Naive thymus-derived CD8-positive, alpha-beta T cell (primary cell): ENCODE data around the gene CDC42BPG. TPM values are rescaled to one million over a fixed set of nuclear protein-coding genes. Genes with fewer than 3 reads are reported as not detected.

Experiments
- ATAC-seq, 2 donors: fragments of 150-1000 bp; cut with Tn5 transposase in 1 of 2; sonication (Bioruptor Pico), chemical (Tn5 transposase) in 1 of 2; 1 replicate in 1 of 2; 2 replicates in 1 of 2; pipeline ENCODE4 v1.10.0; 2021; ENCODE audit warnings: mild to moderate bottlenecking in 2 of 2, moderate library complexity in 2 of 2
- POLR2A ChIA-PET: fragments of 350-600 bp; sonication (Branson Sonifier 250); formaldehyde crosslinking; loops from one replicate; lab custom pipeline; 2021; ENCODE audit warnings: antibody characterized with exemption; lab: Charles Lee
- DNase-seq, 10 donors: peaks; one replicate each; pipeline versions ENCODE4 v3.0.0 to v3.0.0-alpha.2; 2020 to 2022
- H3K27ac Mint-ChIP-seq, 10 donors: one replicate each; pipeline ENCODE4 v1.8.0; 2020 to 2022; ENCODE audit warnings: mild to moderate bottlenecking in 10 of 10, mixed read lengths in 10 of 10, moderate library complexity in 4 of 10, inconsistent platforms in 1 of 10
- H3K27me3 Mint-ChIP-seq, 5 donors: one replicate each; pipeline ENCODE4 v1.8.0; 2021 to 2022; ENCODE audit warnings: mixed read lengths in 5 of 5
- H3K36me3 Mint-ChIP-seq, 3 donors: one replicate each; pipeline ENCODE4 v1.8.0; 2020 to 2022; ENCODE audit warnings: mixed read lengths in 3 of 3, mild to moderate bottlenecking in 2 of 3, inconsistent platforms in 1 of 3
- H3K4me1 Mint-ChIP-seq, 4 donors: one replicate each; pipeline ENCODE4 v1.8.0; 2021 to 2022; ENCODE audit warnings: mixed read lengths in 4 of 4
- H3K4me3 Mint-ChIP-seq, 10 donors: one replicate each; pipeline ENCODE4 v1.8.0; 2020 to 2022; ENCODE audit warnings: mild to moderate bottlenecking in 10 of 10, mixed read lengths in 10 of 10, moderate library complexity in 6 of 10, inconsistent platforms in 1 of 10
- H3K9me3 Mint-ChIP-seq, 9 donors: one replicate each; pipeline ENCODE4 v1.8.0; 2020 to 2022; ENCODE audit warnings: mixed read lengths in 9 of 9, mild to moderate bottlenecking in 3 of 9, inconsistent platforms in 1 of 9, moderate library complexity in 1 of 9
- polyA plus RNA-seq, 3 donors: library from polyadenylated mRNA; unstranded; fragments of 300-500 nt; fragmentation: Illumina TruSeq; gene quantifications; one replicate each; pipeline ENCODE4 v1.2.3, GENCODE V29; 2021
- total RNA-seq, 8 experiments: library from RNA in 2 of 8; stranded (reverse) in 2 of 8; gene quantifications; one replicate each; pipeline ENCODE4 v1.2.3 and lab custom pipeline; 2021 to 2026

CDC42BPG gene
- total and polyA plus RNA-seq, 5 experiments from 2014 or later, result 0.09 to 10.3 (median 0.38) TPM

DNA sequence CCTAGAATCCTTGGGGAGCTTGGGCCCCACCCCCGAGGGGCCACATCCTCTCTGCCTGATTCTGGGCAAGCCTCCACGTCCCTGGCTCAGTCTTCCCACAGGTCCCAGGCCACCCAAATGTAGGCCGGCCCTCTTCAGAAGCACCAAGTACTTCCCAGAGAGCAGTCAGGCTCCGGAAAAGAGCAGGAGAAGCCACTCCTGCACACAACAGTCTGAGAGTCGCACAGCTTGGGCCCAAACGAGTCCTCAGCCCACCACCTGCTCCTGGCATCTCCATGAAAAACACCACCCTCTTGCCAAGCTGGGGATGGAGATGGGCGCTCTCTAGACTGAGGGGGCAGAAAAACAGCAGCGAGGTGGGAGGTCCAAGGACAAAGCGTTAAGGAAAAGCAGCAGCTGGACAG is 18.5 kb upstream of the CDC42BPG start:
- ATAC-seq (no peak), DNase-seq (no peak)
- peaks cover 0 to 4% (median 0%) of the 10 kb centered on the region in 9 donors for H3K9me3 Mint-ChIP-seq
- peaks cover 4 to 29% (median 7%) of the 10 kb centered on the region in 3 donors for H3K36me3 Mint-ChIP-seq
- POLR2A ChIA-PET, result interaction anchor here (1.2 to 45.7 kb wide), 7 partner anchors 7 to 259 kb away, joined by 3 to 2449 read pairs (median 38); partner anchors contain the start of genes CDC42BPG, EHD1, FAU and MRPL49
- H3K4me3 Mint-ChIP-seq, result peak overlapping the region; percentile 66 to 85 (median 82)
- H3K27ac Mint-ChIP-seq, result peak overlapping the region; percentile 72 to 99 (median 96)
- no peaks in the 10 kb centered on the region for H3K27me3 Mint-ChIP-seq
- peaks cover 35 to 97% (median 89%) of the 10 kb centered on the region in 4 donors for H3K4me1 Mint-ChIP-seq

- ATAC-seq, result peak in 1 of 2 donors; percentile 16
- POLR2A ChIA-PET, result interaction anchor here (0.6 to 45.7 kb wide), 12 partner anchors 5 to 1511 kb away, joined by 3 to 2449 read pairs (median 4); partner anchors contain the start of genes CDC42BPG, EHD1, RASGRP2 and SF1
- peak overlapping the region; percentile 76 to 88 (median 84) for H3K4me3 Mint-ChIP-seq
- peaks cover 0 to 25% (median 3%) of the 10 kb centered on the region in 3 donors for H3K36me3 Mint-ChIP-seq
- H3K9me3 Mint-ChIP-seq, result peaks cover 0 to 4% (median 0%) of the 10 kb centered on the region in 9 donors
- H3K4me1 Mint-ChIP-seq, result peaks cover 34 to 96% (median 86%) of the 10 kb centered on the region in 4 donors
- H3K27ac Mint-ChIP-seq, result peak overlapping the region; percentile 90 to 99 (median 98)
- no peaks in the 10 kb centered on the region for H3K27me3 Mint-ChIP-seq
- DNase-seq, result no peak
These were observed 16.9 kb upstream of the CDC42BPG start for GRCh38 chr11:64861227-64861975.

DNA sequence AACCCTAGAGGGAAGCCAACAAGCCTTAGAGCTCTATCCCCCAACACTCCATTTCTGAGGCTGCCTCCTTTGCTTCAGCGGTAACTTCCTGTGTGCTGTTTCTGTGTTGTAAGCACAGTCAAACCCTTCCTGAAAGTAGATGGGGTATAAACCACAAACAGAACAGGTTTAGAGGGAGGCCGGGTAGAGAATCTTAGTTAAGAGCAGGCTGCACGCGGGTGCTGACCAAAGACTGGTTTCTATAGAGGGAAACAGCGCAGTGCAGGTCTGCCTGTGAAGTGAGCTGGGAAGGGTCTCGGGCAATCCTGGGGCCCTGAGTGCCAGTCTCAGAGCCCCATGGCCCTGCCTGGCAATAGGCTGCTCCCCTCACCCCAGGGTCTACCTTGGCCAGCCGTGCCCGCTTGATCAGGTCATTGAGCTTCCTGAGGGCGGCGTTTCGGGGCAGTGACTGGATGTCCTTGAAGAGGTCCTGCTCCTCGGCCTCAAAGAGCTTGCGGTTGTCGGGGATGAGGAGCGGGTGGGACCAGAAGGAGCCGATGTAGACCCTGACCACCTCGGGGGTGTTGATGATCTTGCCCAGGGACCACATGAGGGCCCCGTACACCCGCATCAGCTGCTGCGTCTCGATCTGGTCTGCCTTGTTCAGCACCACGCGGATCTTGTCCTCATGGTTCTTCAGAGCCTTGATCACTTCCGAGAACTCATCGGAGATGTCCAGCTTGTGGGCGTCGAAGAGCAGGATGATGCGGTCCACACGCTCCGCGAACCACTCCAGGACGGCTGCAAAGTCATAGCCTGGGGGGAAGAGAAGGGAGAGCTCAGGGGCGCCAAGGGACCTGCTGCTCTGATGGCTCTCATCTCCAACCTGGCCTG is 15.3 kb upstream of the CDC42BPG start:
- ATAC-seq, result peak; percentile 71 to 85
- Mint-ChIP-seq H3K27ac (peak overlapping the region; percentile 90 to 99 (median 98)), H3K36me3 (peaks cover 0 to 32% (median 5%) of the 10 kb centered on the region in 3 donors)

DNA sequence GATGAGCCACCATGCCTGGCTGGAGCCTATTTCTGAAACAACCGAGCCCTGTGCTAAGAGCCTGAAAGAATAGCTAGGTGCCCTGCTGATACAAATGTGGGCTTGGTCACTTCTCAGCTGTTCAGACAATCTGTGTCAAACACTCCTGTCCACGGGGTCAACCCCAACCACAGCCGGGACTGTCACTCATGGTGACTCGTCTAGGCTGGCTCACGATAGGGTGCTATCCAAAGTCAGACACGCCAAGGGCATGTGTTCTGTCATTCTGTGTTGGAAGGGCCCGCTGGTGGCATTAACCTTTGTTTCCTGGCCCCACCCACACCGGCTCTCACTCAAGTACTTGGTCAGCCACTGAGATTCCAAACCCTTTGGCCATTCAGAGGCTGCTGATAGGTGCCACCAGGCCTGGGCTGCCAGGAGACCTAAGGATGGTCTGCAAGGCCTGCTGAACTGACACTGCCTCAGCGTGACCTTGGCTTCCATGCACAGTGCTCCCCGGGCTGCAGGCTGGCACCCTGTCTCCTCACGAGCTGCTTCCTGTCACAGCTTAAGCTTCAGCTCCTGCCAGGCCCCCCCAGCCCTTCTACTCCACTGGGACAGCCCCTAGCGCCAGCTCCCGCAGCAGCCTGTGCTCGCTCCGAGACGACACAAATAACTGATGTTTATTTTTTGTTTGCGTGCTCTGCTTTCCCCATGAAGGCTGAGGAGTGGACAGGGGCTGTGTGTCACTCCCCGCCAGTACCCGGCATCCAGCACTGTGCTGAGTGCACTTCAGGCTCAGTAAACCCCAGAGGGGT is 14.2 kb upstream of the CDC42BPG start:
- no peaks in the 10 kb centered on the region for H3K27me3 Mint-ChIP-seq
- ATAC-seq (peak; percentile 58 to 64), DNase-seq (peak in 9 of 10 donors; percentile 57 to 81 (median 63))
- peaks cover 0 to 42% (median 6%) of the 10 kb centered on the region in 3 donors for H3K36me3 Mint-ChIP-seq
- H3K27ac Mint-ChIP-seq, result peak overlapping the region; percentile 90 to 99 (median 98)
- POLR2A ChIA-PET, result interaction anchor here (0.5 to 45.7 kb wide), 17 partner anchors 2 to 1475 kb away, joined by 3 to 2449 read pairs (median 4); partner anchors contain the start of genes CCDC85B, CDC42BPG, EHD1 and FAU
- no peaks in the 10 kb centered on the region for H3K9me3 Mint-ChIP-seq
- H3K4me1 Mint-ChIP-seq, result peaks cover 31 to 96% (median 86%) of the 10 kb centered on the region in 4 donors
- peak overlapping the region; percentile 76 to 88 (median 84) for H3K4me3 Mint-ChIP-seq

More for the DNA sequence above, 15.3 kb upstream of the CDC42BPG start:
- peak in 8 of 10 donors; percentile 50 to 82 (median 72) for DNase-seq
- H3K4me1 Mint-ChIP-seq, result peaks cover 29 to 96% (median 85%) of the 10 kb centered on the region in 4 donors
- H3K4me3 Mint-ChIP-seq, result peak overlapping the region; percentile 76 to 88 (median 84)
- H3K9me3 Mint-ChIP-seq, result no peaks in the 10 kb centered on the region
- H3K27me3 Mint-ChIP-seq, result no peaks in the 10 kb centered on the region
- POLR2A ChIA-PET, result interaction anchor here (0.5 to 45.7 kb wide), 19 partner anchors 3 to 1474 kb away, joined by 3 to 2449 read pairs (median 4); partner anchors contain the start of genes CCDC85B, CDC42BPG, EHD1 and FAU

DNA sequence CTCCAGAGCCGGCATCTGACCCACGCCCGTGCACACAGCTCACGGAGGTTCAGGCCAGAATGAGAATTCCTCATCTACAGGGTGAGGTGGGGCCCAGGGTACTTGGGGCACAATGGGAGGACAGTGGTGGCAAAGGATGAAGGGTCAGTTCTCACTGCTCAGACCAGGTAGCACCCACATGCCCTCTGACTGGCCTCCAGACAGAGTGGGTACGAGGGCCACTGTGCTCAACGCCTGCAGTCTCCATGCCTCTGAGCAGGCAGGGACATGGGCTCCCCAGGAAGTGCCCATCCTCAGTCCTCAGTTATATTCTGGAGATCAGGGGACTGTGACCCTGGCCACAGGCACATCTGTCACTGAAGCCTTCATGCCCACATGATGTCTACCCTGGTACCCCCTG is 13.0 kb upstream of the CDC42BPG start:
- H3K36me3 Mint-ChIP-seq, result peaks cover 0 to 48% (median 6%) of the 10 kb centered on the region in 3 donors
- no peaks in the 10 kb centered on the region for H3K9me3 Mint-ChIP-seq
- no peaks in the 10 kb centered on the region for H3K27me3 Mint-ChIP-seq
- no peak for ATAC-seq
- H3K4me1 Mint-ChIP-seq, result peaks cover 38 to 96% (median 86%) of the 10 kb centered on the region in 4 donors
- H3K27ac Mint-ChIP-seq, result peak overlapping the region; percentile 55 to 96 (median 92)
- no peak for DNase-seq
- H3K4me3 Mint-ChIP-seq, result peak overlapping the region in 9 of 10 donors; percentile 3 to 83 (median 48)
- POLR2A ChIA-PET, result interaction anchor here (1.1 to 45.7 kb wide), 4 partner anchors 1 to 93 kb away, joined by 3 to 2449 read pairs (median 1232); partner anchors contain the start of genes CDC42BPG and EHD1

DNA sequence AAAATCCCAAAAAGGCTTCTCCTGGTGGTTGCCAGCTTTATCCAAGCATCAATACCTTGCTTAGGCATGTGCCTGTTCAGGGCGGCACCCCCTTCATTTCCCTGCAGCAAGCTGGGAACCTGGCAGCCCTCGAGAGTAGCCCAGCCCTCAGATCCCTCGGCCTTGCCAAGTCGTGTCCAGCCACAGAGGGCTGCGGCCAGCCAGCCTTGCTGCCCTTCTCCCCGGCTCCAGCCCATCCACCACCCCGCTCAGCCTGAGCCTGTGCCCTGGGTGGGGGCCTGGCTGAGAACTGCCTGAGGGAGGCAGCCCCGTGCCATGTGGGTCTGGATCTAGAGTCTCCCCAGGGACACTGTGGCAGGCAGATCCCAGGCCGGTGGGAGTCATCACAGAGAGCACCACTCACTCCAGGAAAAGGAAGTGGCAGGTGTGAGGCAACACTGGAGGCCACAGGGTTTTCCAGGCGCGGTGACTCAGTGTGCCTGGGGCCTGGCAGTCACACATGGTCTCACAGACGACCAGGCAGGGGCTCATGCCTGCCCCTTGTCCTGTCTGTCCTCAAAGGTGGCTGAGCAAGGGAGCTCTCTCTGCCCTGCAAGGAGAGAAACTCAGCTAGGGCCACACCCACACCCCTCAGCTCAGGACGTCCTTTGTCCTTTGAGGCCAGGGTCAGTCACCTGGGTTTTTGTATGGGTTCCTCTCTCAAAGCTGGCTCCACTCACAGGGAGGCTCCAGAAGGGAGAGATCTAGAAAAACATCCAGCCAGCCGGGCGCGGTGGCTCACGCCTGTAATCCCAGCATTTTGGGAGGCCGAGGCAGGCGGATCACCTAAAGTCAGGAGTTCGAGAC is 12.2 kb upstream of the CDC42BPG start:
- H3K27ac Mint-ChIP-seq, result peak overlapping the region; percentile 86 to 96 (median 94)
- DNase-seq, result no peak
- ATAC-seq, result no peak

GRCh38 chr11:64855596-64856304 is 11.3 kb upstream of the CDC42BPG start:
- Mint-ChIP-seq H3K4me3 (peak overlapping the region; percentile 50 to 88 (median 79)), H3K27me3 (no peaks in the 10 kb centered on the region), H3K4me1 (peaks cover 46 to 96% (median 88%) of the 10 kb centered on the region in 4 donors), H3K9me3 (no peaks in the 10 kb centered on the region), H3K36me3 (peaks cover 0 to 48% (median 6%) of the 10 kb centered on the region in 3 donors), H3K27ac (peak overlapping the region; percentile 86 to 96 (median 94))
- DNase-seq (peak in 1 of 10 donors; percentile 14), ATAC-seq (no peak)
- POLR2A ChIA-PET, result interaction anchor here (1.2 to 45.7 kb wide), 5 partner anchors 1 to 84 kb away, joined by 3 to 2449 read pairs (median 7); partner anchors contain the start of genes CDC42BPG, EHD1 and SF1

More for the DNA sequence above, 12.2 kb upstream of the CDC42BPG start:
- Mint-ChIP-seq H3K27me3 (no peaks in the 10 kb centered on the region), H3K4me1 (peaks cover 42 to 96% (median 87%) of the 10 kb centered on the region in 4 donors), H3K36me3 (peaks cover 0 to 48% (median 6%) of the 10 kb centered on the region in 3 donors), H3K9me3 (no peaks in the 10 kb centered on the region), H3K4me3 (peak overlapping the region; percentile 39 to 88 (median 72))
- POLR2A ChIA-PET, result interaction anchor here (0.6 to 45.7 kb wide), 5 partner anchors 0 to 936 kb away, joined by 3 to 2449 read pairs (median 4); partner anchors contain the start of genes CDC42BPG and EHD1

GRCh38 chr11:64854534-64855502 is 10.4 kb upstream of the CDC42BPG start:
- H3K4me1 Mint-ChIP-seq, result peaks cover 41 to 95% (median 83%) of the 10 kb centered on the region in 4 donors
- DNase-seq (no peak), ATAC-seq (no peak)
- H3K36me3 Mint-ChIP-seq, result peaks cover 0 to 46% (median 6%) of the 10 kb centered on the region in 3 donors
- no peaks in the 10 kb centered on the region for H3K27me3 Mint-ChIP-seq
- no peaks in the 10 kb centered on the region for H3K9me3 Mint-ChIP-seq
- POLR2A ChIA-PET, result interaction anchor here (1.2 to 45.7 kb wide), 9 partner anchors 2 to 263 kb away, joined by 3 to 2449 read pairs (median 7); partner anchors contain the start of genes CDC42BPG, EHD1, MAP4K2 and PPP2R5B
- H3K27ac Mint-ChIP-seq, result peak overlapping the region; percentile 86 to 96 (median 94)
- H3K4me3 Mint-ChIP-seq, result peak overlapping the region; percentile 44 to 88 (median 79)

- ATAC-seq, result no peak
- peak overlapping the region; percentile 89 to 96 (median 94) for H3K27ac Mint-ChIP-seq
- peaks cover 42 to 95% (median 83%) of the 10 kb centered on the region in 4 donors for H3K4me1 Mint-ChIP-seq
- H3K9me3 Mint-ChIP-seq, result no peaks in the 10 kb centered on the region
- peaks cover 0 to 43% (median 6%) of the 10 kb centered on the region in 3 donors for H3K36me3 Mint-ChIP-seq
- H3K27me3 Mint-ChIP-seq, result no peaks in the 10 kb centered on the region
- POLR2A ChIA-PET, result interaction anchor here (1.2 to 29.4 kb wide), 8 partner anchors 24 to 263 kb away, joined by 3 to 2449 read pairs (median 6); partner anchors contain the start of genes ARL2, EHD1, MAP4K2 and PPP2R5B
- no peak for DNase-seq
- H3K4me3 Mint-ChIP-seq, result peak overlapping the region in 8 of 10 donors; percentile 14 to 85 (median 80)
These were observed 9.7 kb upstream of the CDC42BPG start for GRCh38 chr11:64854157-64854533.
